Neural crest cell (in vitro differentiated cells): ENCODE data around the gene SLC17A8. TPM values are rescaled to one million over a fixed set of nuclear protein-coding genes. Genes with fewer than 3 reads are reported as not detected.

Experiments used
- DNase-seq: peaks from one replicate; pipeline ENCODE4 v3.0.0; 2021; ENCODE audit warnings: low read depth, mixed read lengths, low spot score
- H3K27ac Mint-ChIP-seq: one replicate; pipeline ENCODE4 v1.8.0; 2021; ENCODE audit warnings: mild to moderate bottlenecking, mixed read lengths; ENCODE audit not compliant: unreplicated experiment
- H3K27me3 Mint-ChIP-seq: 2 replicates; pipeline ENCODE4 v1.8.0; 2021; ENCODE audit warnings: low read depth, mild to moderate bottlenecking, mixed read lengths
- H3K36me3 Mint-ChIP-seq: 2 replicates; pipeline ENCODE4 v1.8.0; 2021; ENCODE audit warnings: low read depth, mild to moderate bottlenecking, mixed read lengths
- H3K4me1 Mint-ChIP-seq: 2 replicates; pipeline ENCODE4 v1.8.0; 2021; ENCODE audit warnings: mixed read lengths
- H3K4me3 Mint-ChIP-seq: one replicate; pipeline ENCODE4 v1.8.0; 2021; ENCODE audit warnings: mild to moderate bottlenecking, mixed read lengths
- H3K9me3 Mint-ChIP-seq: 2 replicates; pipeline ENCODE4 v1.8.0; 2021; ENCODE audit warnings: mixed read lengths
- total RNA-seq: library from RNA; stranded (reverse); gene quantifications from 2 replicates; pipeline ENCODE4 v1.2.1, GENCODE V29; 2021
- TF ChIP-seq, protein P1 (sequence below): fragments of 200-600 bp; sonication (generic); conservative IDR thresholded peaks from 2 replicates; pipeline ENCODE4 v1.5.0; 2021; ENCODE audit warnings: antibody characterized with exemption, mild to moderate bottlenecking

SLC17A8 gene
- total RNA-seq, 1 donor from 2014 or later = not detected

DNA sequence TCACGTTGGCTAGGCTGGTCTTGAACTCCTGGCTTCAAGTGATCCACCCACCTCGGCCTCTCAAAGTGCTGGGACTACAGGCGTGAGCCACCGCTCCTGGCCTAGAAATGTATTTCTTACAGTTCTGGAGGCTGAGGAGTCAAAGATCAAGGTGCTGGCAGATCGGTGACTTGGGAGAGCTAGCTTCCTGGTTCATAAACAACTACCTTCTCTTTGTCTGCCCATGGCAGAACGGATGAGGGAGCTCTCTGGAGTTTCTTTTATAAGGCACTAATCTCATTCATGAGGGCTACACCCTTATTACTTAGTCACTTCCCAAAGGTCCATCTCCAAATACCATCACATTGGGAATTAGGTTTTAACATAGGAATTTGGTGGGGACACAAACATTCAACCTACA lies 38.9 kb downstream of the SLC17A8 start:
- Mint-ChIP-seq H3K9me3 (no peaks in the 10 kb centered on the region), H3K27me3 (no peaks in the 10 kb centered on the region), H3K4me1 (no peaks in the 10 kb centered on the region), H3K27ac (no peak overlapping the region), H3K36me3 (no peaks in the 10 kb centered on the region), H3K4me3 (no peak overlapping the region)
- no peak for DNase-seq
- TF ChIP-seq, protein P1, sequence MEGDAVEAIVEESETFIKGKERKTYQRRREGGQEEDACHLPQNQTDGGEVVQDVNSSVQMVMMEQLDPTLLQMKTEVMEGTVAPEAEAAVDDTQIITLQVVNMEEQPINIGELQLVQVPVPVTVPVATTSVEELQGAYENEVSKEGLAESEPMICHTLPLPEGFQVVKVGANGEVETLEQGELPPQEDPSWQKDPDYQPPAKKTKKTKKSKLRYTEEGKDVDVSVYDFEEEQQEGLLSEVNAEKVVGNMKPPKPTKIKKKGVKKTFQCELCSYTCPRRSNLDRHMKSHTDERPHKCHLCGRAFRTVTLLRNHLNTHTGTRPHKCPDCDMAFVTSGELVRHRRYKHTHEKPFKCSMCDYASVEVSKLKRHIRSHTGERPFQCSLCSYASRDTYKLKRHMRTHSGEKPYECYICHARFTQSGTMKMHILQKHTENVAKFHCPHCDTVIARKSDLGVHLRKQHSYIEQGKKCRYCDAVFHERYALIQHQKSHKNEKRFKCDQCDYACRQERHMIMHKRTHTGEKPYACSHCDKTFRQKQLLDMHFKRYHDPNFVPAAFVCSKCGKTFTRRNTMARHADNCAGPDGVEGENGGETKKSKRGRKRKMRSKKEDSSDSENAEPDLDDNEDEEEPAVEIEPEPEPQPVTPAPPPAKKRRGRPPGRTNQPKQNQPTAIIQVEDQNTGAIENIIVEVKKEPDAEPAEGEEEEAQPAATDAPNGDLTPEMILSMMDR = no peak

DNA sequence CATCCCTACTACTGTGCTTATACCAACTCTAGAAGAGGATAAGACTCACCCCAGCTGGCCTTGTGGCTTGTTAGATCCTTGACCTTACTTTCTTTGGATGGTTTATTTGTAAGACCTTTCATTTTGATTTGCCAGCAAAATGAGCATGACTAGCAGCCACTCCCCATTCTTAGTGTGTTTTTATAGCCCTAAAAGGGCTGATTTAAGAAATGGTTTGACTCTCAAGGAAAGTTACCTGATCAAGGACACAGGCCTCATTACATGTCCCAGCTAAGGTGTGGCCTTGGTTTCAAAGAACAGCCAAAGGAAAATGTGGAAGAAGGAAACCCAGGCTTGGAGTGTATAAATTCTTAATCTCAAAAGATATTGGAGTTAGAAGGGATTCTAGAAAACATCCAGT lies 41.4 kb downstream of the SLC17A8 start:
- Mint-ChIP-seq H3K27ac (no peak overlapping the region), H3K36me3 (no peaks in the 10 kb centered on the region), H3K4me1 (peaks cover 4% of the 10 kb centered on the region)

DNA sequence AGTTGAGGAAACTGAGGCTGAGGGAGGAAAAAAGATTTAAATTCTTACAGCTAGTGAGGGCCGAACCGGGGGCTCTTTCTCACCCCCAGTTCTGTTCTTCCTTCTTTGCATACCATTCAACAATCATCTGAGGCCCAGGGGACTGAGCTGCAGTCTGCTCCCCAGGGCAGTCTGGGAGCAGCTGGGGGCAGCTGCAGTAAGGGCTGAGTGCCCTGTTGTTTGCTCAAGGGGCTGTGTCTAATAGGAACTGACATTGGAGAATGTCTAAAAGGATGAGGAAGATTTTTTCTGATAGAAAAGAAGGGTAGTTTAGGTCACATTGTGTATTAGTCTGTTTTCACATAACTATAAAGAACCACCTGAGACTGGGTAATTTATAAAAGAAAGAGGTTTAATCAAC lies 42.2 kb downstream of the SLC17A8 start:
- Mint-ChIP-seq H3K27ac (no peak overlapping the region), H3K4me1 (peaks cover 4% of the 10 kb centered on the region), H3K4me3 (no peak overlapping the region), H3K27me3 (no peaks in the 10 kb centered on the region), H3K9me3 (no peaks in the 10 kb centered on the region), H3K36me3 (no peaks in the 10 kb centered on the region)
- DNase-seq = no peak
- TF ChIP-seq, protein P1 = no peak

More for the DNA sequence above, 41.4 kb downstream of the SLC17A8 start:
- no peaks in the 10 kb centered on the region for H3K9me3 Mint-ChIP-seq
- no peak for DNase-seq
- H3K27me3 Mint-ChIP-seq = no peaks in the 10 kb centered on the region
- no peak overlapping the region for H3K4me3 Mint-ChIP-seq
- TF ChIP-seq, protein P1 = no peak

DNA sequence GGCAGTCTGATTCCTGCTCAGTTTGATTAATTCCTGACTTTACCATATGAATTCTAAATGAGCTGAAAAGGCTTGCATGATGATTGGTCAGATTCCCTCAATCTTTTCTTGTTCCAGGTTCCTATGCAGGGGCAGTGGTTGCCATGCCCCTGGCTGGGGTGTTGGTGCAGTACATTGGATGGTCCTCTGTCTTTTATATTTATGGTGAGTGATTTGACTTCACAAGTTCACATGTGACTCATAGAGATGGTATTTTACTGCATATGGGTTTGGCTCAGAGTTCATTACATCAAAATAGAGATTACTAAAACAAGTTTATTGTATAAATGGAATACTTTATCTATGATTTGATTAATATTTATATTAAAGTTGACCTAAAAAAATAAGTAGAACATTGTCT lies 44.8 kb downstream of the SLC17A8 start:
- H3K27me3 Mint-ChIP-seq = no peaks in the 10 kb centered on the region
- TF ChIP-seq, protein P1 = no peak
- no peaks in the 10 kb centered on the region for H3K9me3 Mint-ChIP-seq
- no peak overlapping the region for H3K27ac Mint-ChIP-seq
- H3K4me3 Mint-ChIP-seq = no peak overlapping the region
- peaks cover 4% of the 10 kb centered on the region for H3K4me1 Mint-ChIP-seq
- DNase-seq = no peak
- H3K36me3 Mint-ChIP-seq = no peaks in the 10 kb centered on the region

DNA sequence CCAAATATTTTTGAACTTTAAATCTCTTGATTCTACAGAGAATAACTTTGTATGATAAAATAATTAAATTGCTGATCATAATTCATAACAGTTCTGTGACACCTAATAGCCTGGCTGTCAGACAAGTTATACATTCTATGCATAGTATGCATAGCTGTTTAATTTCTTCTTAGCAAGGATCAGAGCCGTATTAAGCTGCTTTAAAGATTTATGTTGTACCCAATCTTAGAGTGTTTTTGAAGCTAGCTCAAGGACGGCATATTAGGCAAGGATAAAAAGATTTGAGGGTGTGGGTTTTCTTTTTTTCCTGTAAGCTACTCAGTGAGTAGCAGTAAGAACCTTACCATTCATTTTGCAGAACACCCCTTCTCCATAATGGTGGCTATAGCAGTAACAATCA lies 45.9 kb downstream of the SLC17A8 start:
- Mint-ChIP-seq H3K27ac (no peak overlapping the region), H3K4me3 (no peak overlapping the region), H3K4me1 (peaks cover 4% of the 10 kb centered on the region), H3K9me3 (no peaks in the 10 kb centered on the region), H3K36me3 (no peaks in the 10 kb centered on the region), H3K27me3 (no peaks in the 10 kb centered on the region)
- TF ChIP-seq, protein P1 = no peak
- DNase-seq = no peak

DNA sequence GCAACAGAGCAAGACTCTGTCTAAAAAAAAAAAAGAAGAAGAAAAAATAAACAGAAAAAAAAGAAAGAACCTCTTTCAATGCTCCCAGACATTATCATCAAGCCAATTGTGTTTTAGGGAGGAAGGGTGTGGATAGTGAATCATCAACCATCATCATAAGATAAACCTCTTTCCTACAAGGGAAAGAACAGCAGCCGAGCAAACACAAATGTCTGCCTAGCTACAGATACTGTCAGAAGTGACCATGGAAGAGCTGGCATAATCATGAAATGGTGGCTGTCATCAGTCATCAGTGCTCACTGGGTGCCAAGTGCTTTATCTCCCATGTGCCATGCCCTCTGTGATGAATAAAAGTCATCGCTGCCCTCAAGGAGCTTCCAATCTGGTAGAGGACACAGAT lies 46.6 kb downstream of the SLC17A8 start:
- H3K4me1 Mint-ChIP-seq = peaks cover 4% of the 10 kb centered on the region
- no peaks in the 10 kb centered on the region for H3K9me3 Mint-ChIP-seq
- no peak overlapping the region for H3K27ac Mint-ChIP-seq
- H3K36me3 Mint-ChIP-seq = no peaks in the 10 kb centered on the region
- no peak overlapping the region for H3K4me3 Mint-ChIP-seq
- TF ChIP-seq, protein P1 = no peak
- no peak for DNase-seq
- no peaks in the 10 kb centered on the region for H3K27me3 Mint-ChIP-seq
